Caco-2 (cell line): ENCODE results near the gene KDM4F. TPM values are rescaled to one million over a fixed set of nuclear protein-coding genes. Genes with fewer than 3 reads are reported as not detected.
"Not testable (repeated sequence)": the region's sequence is repeated elsewhere in the genome, so short reads cannot be mapped to it uniquely, and the experiment has no call there.

ENCODE experiments used
- BruUV-seq: library from RNA; stranded (reverse); fragments of 400-500 nt; replicated peaks from 2 replicates; lab custom pipeline; 2021; lab: Mats Ljungman, UMichigan
- CTCF ChIA-PET: fragments of 300-600 bp; sonication (Branson Sonifier 250); formaldehyde crosslinking; loops from one replicate; lab custom pipeline; 2022; ENCODE audit warnings: antibody characterized with exemption; lab: Charles Lee
- POLR2A ChIA-PET: fragments of 300-600 bp; sonication (Branson Sonifier 250); formaldehyde crosslinking; loops from one replicate; lab custom pipeline; 2022; ENCODE audit warnings: antibody characterized with exemption; lab: Charles Lee
- DNase-seq, 2 experiments: peaks; one replicate each; pipeline versions ENCODE4 v3.0.0 to v3.0.0-alpha.2; 2020 to 2022
- H3K27me3 ChIP-seq: replicated peaks from 2 replicates; pipeline ENCODE4 v1.6.0; 2011; ENCODE audit warnings: low read length; ENCODE audit not compliant: control insufficient read depth, insufficient read depth
- H3K36me3 ChIP-seq: 2 replicates; pipeline ENCODE4 v1.5.1; 2011; ENCODE audit warnings: low read length; ENCODE audit not compliant: control insufficient read depth, insufficient read depth
- H3K4me1 ChIP-seq: fragments of 250-450 bp; sonication (Bioruptor Pico); 2 replicates; pipeline ENCODE4 v1.5.1; 2020; ENCODE audit warnings: mild to moderate bottlenecking
- H3K4me3 ChIP-seq: 2 replicates; pipeline ENCODE4 v1.5.1; 2011; ENCODE audit warnings: low read depth, mild to moderate bottlenecking, control low read depth, low read length
- H3K9me3 ChIP-seq: fragments of 250-450 bp; sonication (Bioruptor Pico); 2 replicates; pipeline ENCODE4 v1.5.1; 2020; ENCODE audit warnings: mild to moderate bottlenecking, moderate library complexity
- H3K27ac Mint-ChIP-seq: one replicate; pipeline ENCODE4 v1.8.0; 2022; ENCODE audit warnings: mixed read lengths; ENCODE audit not compliant: unreplicated experiment
- H3K27me3 Mint-ChIP-seq: one replicate; pipeline ENCODE4 v1.8.0; 2022; ENCODE audit warnings: mixed read lengths; ENCODE audit not compliant: insufficient read depth, unreplicated experiment
- H3K36me3 Mint-ChIP-seq: one replicate; pipeline ENCODE4 v1.8.0; 2022; ENCODE audit warnings: mild to moderate bottlenecking, mixed read lengths; ENCODE audit not compliant: insufficient read depth, unreplicated experiment
- H3K4me1 Mint-ChIP-seq: one replicate; pipeline ENCODE4 v1.8.0; 2022; ENCODE audit warnings: low read depth, mixed read lengths; ENCODE audit not compliant: unreplicated experiment
- H3K4me3 Mint-ChIP-seq: one replicate; pipeline ENCODE4 v1.8.0; 2022; ENCODE audit warnings: mild to moderate bottlenecking, moderate library complexity, mixed read lengths; ENCODE audit not compliant: unreplicated experiment
- H3K9me3 Mint-ChIP-seq: one replicate; pipeline ENCODE4 v1.8.0; 2022; ENCODE audit warnings: mixed read lengths; ENCODE audit not compliant: unreplicated experiment
- CTCF ChIP-seq, 2 experiments: fragments of 200-600 bp in 1 of 2; IDR thresholded peaks; 1 replicate in 1 of 2; 2 replicates in 1 of 2; pipeline versions ENCODE4 v1.5.1 to v1.8.0; 2011 to 2022; ENCODE audit warnings: antibody characterized with exemption in 1 of 2, control low read depth in 1 of 2, inconsistent platforms in 1 of 2, low read depth in 1 of 2, low read length in 1 of 2, mild to moderate bottlenecking in 1 of 2, moderate library complexity in 1 of 2; ENCODE audit not compliant: insufficient read depth in 1 of 2, severe bottlenecking in 1 of 2, unreplicated experiment in 1 of 2
- intact Hi-C: fragments of 100-400 bp; cut with micrococcal nuclease; formaldehyde crosslinking; loops from one replicate; pipeline ENCODE4 v1.10.0; 2022; ENCODE audit not compliant: unreplicated experiment
- total RNA-seq: library from RNA; stranded (reverse); gene quantifications from 2 replicates; pipeline ENCODE4 v1.2.3, GENCODE V29; 2022

The KDM4F gene
- total RNA-seq, 1 experiment from 2014 or later = not detected

GRCh38 chr11:95033051-95033450 lies 16.2 kb upstream of the KDM4F start:
- Mint-ChIP-seq H3K27ac (no peak overlapping the region), H3K4me3 (no peak overlapping the region), H3K4me1 (no peaks in the 10 kb centered on the region), H3K36me3 (no peaks in the 10 kb centered on the region), H3K9me3 (no peaks in the 10 kb centered on the region), H3K27me3 (peaks cover 14% of the 10 kb centered on the region)
- POLR2A ChIA-PET = no interaction called here
- intact Hi-C loops = no loop called here
- Histone ChIP-seq H3K27me3 (no peaks in the 10 kb centered on the region; the same call in 1 of the 2 replicates), H3K4me3 (no peak overlapping the region), H3K9me3 (peaks cover 6% of the 10 kb centered on the region; the same call in 1 of the 2 replicates), H3K36me3 (no peaks in the 10 kb centered on the region), H3K4me1 (no peaks in the 10 kb centered on the region)
- BruUV-seq = no TSS peak
- CTCF ChIA-PET = no interaction called here
- DNase-seq = no peak
- TF ChIP-seq CTCF (IDR thresholded peaks at IDR 0.05; ENCODE audit: insufficient read depth in 1 of 2, low read depth in 1 of 2, low read length in 1 of 2, severe bottlenecking in 1 of 2, unreplicated experiment in 1 of 2) = no peak

- Histone ChIP-seq H3K4me1 (no peaks in the 10 kb centered on the region), H3K27me3 (no peaks in the 10 kb centered on the region; the same call in 1 of the 2 replicates), H3K9me3 (no peaks in the 10 kb centered on the region), H3K36me3 (no peaks in the 10 kb centered on the region), H3K4me3 (no peak overlapping the region)
- CTCF ChIA-PET = no interaction called here
- DNase-seq = no peak
- intact Hi-C loops = no loop called here
- peaks cover 16% of the 10 kb centered on the region for H3K27me3 Mint-ChIP-seq
- H3K27ac Mint-ChIP-seq = no peak overlapping the region
- no peaks in the 10 kb centered on the region for H3K36me3 Mint-ChIP-seq
- H3K9me3 Mint-ChIP-seq = no peaks in the 10 kb centered on the region
- BruUV-seq = no TSS peak
- no peak overlapping the region for H3K4me3 Mint-ChIP-seq
- no peak for TF ChIP-seq CTCF (IDR thresholded peaks at IDR 0.05; ENCODE audit: insufficient read depth in 1 of 2, low read depth in 1 of 2, low read length in 1 of 2, severe bottlenecking in 1 of 2, unreplicated experiment in 1 of 2)
- POLR2A ChIA-PET = no interaction called here
- no peaks in the 10 kb centered on the region for H3K4me1 Mint-ChIP-seq
Measured at GRCh38 chr11:95035316-95035715, 13.9 kb upstream of the KDM4F start.

GRCh38 chr11:95037356-95038035 lies 11.7 kb upstream of the KDM4F start:
- H3K36me3 ChIP-seq, H3K4me1 Mint-ChIP-seq, H3K4me3 Mint-ChIP-seq, H3K27me3 ChIP-seq, intact Hi-C loops, BruUV-seq, POLR2A ChIA-PET, CTCF ChIA-PET, H3K9me3 Mint-ChIP-seq, H3K27ac Mint-ChIP-seq, H3K9me3 ChIP-seq, DNase-seq, H3K4me1 ChIP-seq, H3K36me3 Mint-ChIP-seq, H3K4me3 ChIP-seq: not testable (repeated sequence)
- H3K27me3 Mint-ChIP-seq = peaks cover 14% of the 10 kb centered on the region
